ENCODE measurements around the gene VAPA.

GRCh38 chr18:9941103-9941502 is 27.3 kb downstream of the VAPA start:
- TF ChIP-seq POLR2A (IDR thresholded peaks at IDR 0.05) (no peak), CTCF (IDR thresholded peaks at IDR 0.05) (no peak)
